EL (cell line): Measurements from ENCODE around the gene DCC.
A peak's percentile ranks its signal among the peaks of the same experiment; 100 is the strongest.

ENCODE experiments used
- DNase-seq: peaks from one replicate; pipeline ENCODE4 v3.0.0-alpha.2; 2016

The DCC gene

DNA sequence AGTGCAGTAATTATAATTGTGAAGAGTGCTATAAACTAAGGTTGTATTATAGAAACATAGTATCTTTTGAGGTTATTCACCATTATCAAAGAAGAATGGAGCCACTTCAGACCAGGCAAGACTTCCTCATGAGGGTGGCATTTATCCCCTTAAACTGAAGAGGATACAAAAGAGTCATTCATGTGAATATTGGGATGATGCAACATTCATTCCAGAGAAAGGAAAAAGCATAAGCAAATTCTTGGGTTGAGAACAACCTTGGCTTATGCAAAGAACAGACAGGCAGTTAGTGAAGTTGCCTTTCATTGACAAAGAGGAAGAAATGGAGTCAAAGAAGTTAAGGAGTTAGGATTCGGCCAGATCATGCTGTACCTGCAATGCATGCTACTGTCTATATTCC is 1201.9 kb downstream of the DCC start:
- DNase-seq = no peak

DNA sequence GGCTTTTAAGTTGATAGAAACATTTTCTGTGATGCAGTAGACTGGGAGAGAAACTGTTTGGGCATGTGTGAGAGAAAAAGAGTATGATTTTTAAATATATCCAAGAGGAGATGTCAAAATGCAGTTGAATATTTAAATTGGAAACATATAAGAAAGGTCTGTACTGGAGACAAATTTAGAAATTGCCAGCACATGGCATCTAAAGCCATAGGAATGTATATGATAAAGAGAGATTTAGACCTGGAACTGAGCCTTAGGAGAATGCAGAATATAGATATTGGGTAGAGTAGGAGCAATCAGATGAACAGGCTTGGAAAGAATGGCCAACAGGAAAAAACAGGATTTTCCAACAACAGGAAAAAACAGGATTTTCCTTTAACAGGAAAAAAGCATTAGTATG is 1203.7 kb downstream of the DCC start:
- DNase-seq = no peak

DNA sequence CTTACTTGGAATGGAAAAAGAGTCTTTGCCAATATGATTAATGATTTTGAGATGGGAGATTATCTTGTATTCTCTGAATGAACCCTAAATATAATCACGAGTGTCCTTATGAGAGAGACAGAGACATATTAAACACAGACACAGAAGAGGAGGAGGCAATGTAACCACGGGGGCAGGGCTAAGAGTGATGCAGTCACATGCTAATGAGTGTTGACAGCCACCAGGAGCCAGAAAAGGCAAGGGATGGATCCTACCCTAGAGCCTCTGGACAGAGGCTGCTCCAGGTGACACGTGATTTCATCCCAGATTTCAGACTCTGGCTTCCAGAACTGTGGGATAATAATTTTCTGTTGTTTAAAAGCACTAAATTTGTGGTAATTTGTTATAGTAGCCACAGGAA is 1204.9 kb downstream of the DCC start:
- DNase-seq = no peak

DNA sequence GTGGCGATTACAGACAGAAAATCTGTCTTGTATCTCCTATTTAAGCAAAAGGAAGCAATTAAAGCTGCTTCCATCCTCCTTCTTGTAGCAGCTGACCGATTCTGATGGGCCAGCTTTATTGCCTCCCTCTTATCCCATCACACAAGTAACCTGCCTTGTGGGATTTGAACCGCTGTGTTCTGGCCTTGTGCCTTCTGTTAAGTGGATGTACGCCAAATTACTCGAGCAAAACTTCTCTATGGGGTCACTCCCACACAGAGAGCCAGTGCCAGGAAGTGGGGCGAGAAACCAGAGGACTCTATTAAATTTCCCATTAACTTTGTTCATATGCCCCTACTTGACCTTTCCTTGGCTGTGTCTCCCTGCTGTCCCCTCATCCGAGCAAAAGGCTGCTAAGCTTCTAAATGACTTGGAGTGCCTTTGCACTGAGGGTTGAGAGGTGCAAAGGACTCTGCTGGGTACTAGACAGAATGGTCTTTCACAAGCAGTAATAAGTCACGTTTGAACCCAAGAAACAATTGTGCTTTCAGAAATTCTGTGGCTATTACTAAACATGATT is 1212.0 kb downstream of the DCC start:
- DNase-seq = no peak

DNA sequence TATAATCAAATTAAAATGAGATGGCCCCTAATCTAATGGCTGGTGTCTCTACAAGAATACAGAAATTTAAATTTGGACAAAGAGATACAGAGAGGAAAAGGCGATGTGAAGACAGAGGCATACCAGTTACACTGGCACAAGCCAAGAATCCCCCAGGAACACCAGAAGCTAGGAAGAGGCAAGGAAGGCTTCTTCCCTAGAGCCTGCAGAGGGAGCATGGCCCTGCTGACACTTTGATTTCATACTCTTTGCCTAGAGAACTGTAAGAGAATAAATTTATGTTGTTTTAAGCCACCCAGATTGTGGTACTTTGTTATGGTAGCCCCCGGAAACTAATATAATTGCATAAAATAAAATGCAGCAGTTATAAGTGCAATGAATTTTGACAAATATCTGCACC is 1213.0 kb downstream of the DCC start:
- no peak for DNase-seq

DNA sequence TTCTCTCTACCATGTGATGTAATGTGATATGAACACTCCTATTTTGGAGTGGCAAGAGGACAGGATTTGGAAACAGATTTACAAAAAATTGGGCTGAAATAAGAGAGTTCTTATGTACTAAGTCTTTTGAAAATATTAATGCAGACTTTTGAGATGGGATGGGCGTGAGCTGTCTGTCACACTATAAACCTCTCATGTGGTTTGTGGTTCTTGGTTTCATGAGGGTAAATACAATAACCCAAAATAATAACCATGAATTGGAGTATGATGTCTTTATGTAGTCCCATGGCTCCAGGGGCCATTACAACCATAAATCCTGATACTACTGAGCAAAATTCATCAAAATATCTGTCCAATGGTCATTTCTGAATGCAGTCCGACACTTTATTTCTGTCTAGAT is 1216.5 kb downstream of the DCC start:
- no peak for DNase-seq

DNA sequence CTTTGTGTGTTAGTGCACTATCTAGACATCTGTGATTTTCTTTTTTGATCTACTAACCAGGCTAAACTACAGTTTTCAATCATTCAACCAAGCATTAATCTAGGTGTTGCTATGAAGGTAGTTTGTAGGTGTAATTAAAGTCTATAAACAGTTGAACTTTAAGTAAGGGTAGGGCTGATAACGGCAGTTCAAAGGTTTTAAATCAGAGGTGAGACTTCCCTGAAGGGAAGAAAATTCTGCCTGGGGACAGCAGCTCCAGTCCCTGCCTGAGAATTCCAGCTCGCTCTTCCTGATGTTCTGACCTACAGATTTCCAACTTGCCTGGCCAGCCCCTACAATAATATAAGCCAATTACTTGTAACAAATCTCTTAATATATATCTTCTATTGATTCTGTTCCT is 1220.5 kb downstream of the DCC start:
- no peak for DNase-seq

DNA sequence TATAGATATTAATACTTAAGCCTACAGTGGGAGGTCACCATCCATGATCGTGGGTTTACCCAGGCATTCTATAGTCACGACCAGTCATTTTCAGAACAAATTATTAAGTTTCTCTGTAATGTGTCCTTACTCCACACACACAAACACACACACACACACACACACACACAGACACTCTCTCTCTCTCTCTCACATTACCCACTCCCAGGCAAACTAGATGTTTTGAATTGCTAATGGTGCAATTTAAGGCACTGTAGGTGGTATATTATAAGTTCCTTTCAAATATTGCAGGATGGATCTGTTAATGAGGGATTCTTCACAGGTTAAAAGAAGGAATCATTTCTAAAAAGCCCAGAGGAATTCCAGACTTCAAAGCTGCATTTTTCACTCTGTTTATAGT is 1226.6 kb downstream of the DCC start:
- no peak for DNase-seq

DNA sequence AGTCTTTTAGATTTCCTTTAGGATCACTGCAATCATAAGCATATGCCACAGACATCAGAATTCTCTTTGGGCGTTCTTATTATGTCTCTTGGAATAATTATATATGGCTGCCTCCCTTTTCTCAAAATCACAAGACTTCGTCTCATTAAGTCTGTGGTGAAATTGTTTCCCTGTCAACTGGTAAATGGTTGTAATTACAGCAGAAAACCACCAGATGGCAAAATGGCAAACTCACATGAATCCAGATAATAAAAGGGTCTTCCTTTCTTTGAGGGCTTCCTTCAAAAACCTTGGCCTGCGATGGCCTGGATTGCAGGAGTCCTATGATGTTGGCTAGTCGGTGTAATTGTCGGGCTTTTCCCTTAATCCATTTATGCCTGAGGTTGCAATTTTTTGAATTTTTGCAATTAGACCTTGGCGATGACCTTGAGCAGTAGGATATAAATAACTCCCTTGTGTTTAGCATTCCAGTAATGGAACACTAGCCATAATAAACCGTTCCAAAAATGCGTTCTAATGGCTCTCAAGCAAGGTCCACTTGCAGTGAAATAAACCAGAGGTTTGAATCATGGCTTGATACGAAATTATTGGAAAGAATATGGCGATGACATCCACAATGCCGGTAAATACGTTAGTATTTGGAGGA is 1228.1 kb downstream of the DCC start:
- DNase-seq = peak; percentile 12
